HepG2 (cell line): ENCODE results near the gene GRAMD4. TPM values are rescaled to one million over a fixed set of nuclear protein-coding genes. Genes with fewer than 3 reads are reported as not detected.
A peak's percentile ranks its signal among the peaks of the same experiment; 100 is the strongest.

Experiments
- ARNTL ChIP-seq: sonication (generic); formaldehyde crosslinking; IDR thresholded peaks from 2 replicates; pipeline ENCODE4 v1.4.0; 2020; ENCODE audit warnings: mild to moderate bottlenecking, missing genetic modification reagents
- CBX2 ChIP-seq, 2 experiments: fragments of 200-600 bp in 1 of 2; sonication (generic); formaldehyde crosslinking in 1 of 2; IDR thresholded peaks; 2 replicates each; pipeline versions ENCODE4 v1.7.0 to v1.8.1; 2018 to 2022; ENCODE audit warnings: low read depth in 2 of 2, low read length in 1 of 2, mild to moderate bottlenecking in 1 of 2, missing genetic modification reagents in 1 of 2
- FOSL2 ChIP-seq: sonication (generic); formaldehyde crosslinking; IDR thresholded peaks from 2 replicates; pipeline ENCODE4 v1.4.0; 2020; ENCODE audit warnings: missing genetic modification reagents
- FOXC1 ChIP-seq: sonication (generic); formaldehyde crosslinking; IDR thresholded peaks from 2 replicates; pipeline ENCODE4 v1.8.0; 2022; ENCODE audit warnings: mild to moderate bottlenecking, missing genetic modification reagents, borderline replicate concordance
- FUBP1 ChIP-seq: sonication (generic); formaldehyde crosslinking; IDR thresholded peaks from 2 replicates; pipeline ENCODE4 v1.5.1; 2020; ENCODE audit warnings: missing genetic modification reagents, mild to moderate bottlenecking, borderline replicate concordance
- HNF4A ChIP-seq: sonication (generic); formaldehyde crosslinking; IDR thresholded peaks from 2 replicates; pipeline ENCODE4 v1.4.0; 2020; ENCODE audit warnings: missing genetic modification reagents
- HOXA3 ChIP-seq: sonication (generic); formaldehyde crosslinking; IDR thresholded peaks from 2 replicates; pipeline ENCODE4 v1.5.0; 2020; ENCODE audit warnings: missing genetic modification reagents
- LBX2 ChIP-seq: sonication (generic); formaldehyde crosslinking; IDR thresholded peaks from 2 replicates; pipeline ENCODE4 v1.5.0; 2020; ENCODE audit warnings: missing genetic modification reagents, mild to moderate bottlenecking, borderline replicate concordance
- MAF1 ChIP-seq: sonication (generic); formaldehyde crosslinking; IDR thresholded peaks from 2 replicates; pipeline ENCODE4 v1.5.0; 2020; ENCODE audit warnings: missing genetic modification reagents, borderline replicate concordance
- MEIS1 ChIP-seq: sonication (generic); formaldehyde crosslinking; IDR thresholded peaks from 2 replicates; pipeline ENCODE4 v1.9.0; 2021; ENCODE audit warnings: mild to moderate bottlenecking, missing genetic modification reagents, moderate library complexity, borderline replicate concordance
- NR2F6 ChIP-seq, 2 experiments: IDR thresholded peaks; 2 replicates each; pipeline ENCODE4 v1.6.1; 2016; ENCODE audit warnings: antibody characterized with exemption in 1 of 2, mild to moderate bottlenecking in 1 of 2
- SP4 ChIP-seq: sonication (generic); formaldehyde crosslinking; IDR thresholded peaks from 2 replicates; pipeline ENCODE4 v1.8.1; 2023; ENCODE audit warnings: mild to moderate bottlenecking, missing genetic modification reagents
- YY1 ChIP-seq: IDR thresholded peaks from 2 replicates; pipeline ENCODE4 v1.6.1; 2011; ENCODE audit warnings: low read length, low read depth, moderate library complexity, mild to moderate bottlenecking; ENCODE audit not compliant: insufficient read depth, insufficient replicate concordance
- ZNF276 ChIP-seq: sonication (generic); formaldehyde crosslinking; IDR thresholded peaks from 2 replicates; pipeline ENCODE4 v1.4.0; 2020; ENCODE audit warnings: mild to moderate bottlenecking, low read depth, missing genetic modification reagents
- ZNF3 ChIP-seq: IDR thresholded peaks from 2 replicates; pipeline ENCODE4 v1.7.0; 2017; ENCODE audit warnings: inconsistent platforms
- ZNF614 ChIP-seq: IDR thresholded peaks from 2 replicates; pipeline ENCODE4 v1.6.1; 2018; ENCODE audit warnings: missing biosample characterization, missing genetic modification reagents, inconsistent platforms, borderline replicate concordance
- polyA plus RNA-seq, 8 experiments: library from polyadenylated mRNA; depleted of rRNA in 3 of 8; stranded (reverse) in 7 of 8; unstranded in 1 of 8; fragments of >200 nt; fragmentation: Illumina TruSeq in 4 of 8; extraction: Trizol in 4 of 8; gene quantifications; 2 replicates each; pipeline versions ENCODE4 v1.2.1 to v1.2.3, GENCODE V29; 2011 to 2016; ENCODE audit warnings: low read depth in 4 of 8, missing spikeins in 1 of 8, mixed read lengths in 1 of 8; ENCODE audit not compliant: insufficient read depth in 1 of 8
- total RNA-seq, 5 experiments: library from RNA; depleted of rRNA; stranded (reverse); fragments of >200 nt; fragmentation: Illumina TruSeq; extraction: Trizol; gene quantifications; 2 replicates each; pipeline ENCODE4 v1.2.3, GENCODE V29; 2016; ENCODE audit warnings: low read depth in 1 of 5
- TF ChIP-seq, protein P1 (sequence below): sonication (generic); formaldehyde crosslinking; IDR thresholded peaks from 2 replicates; pipeline ENCODE4 v1.4.0; 2020; ENCODE audit warnings: low read depth, mild to moderate bottlenecking, missing genetic modification reagents
- TF ChIP-seq, protein P2 (sequence below): sonication (generic); formaldehyde crosslinking; IDR thresholded peaks from 2 replicates; pipeline ENCODE4 v1.4.0; 2020; ENCODE audit warnings: missing genetic modification reagents
- TF ChIP-seq, protein P3 (sequence below): sonication (generic); formaldehyde crosslinking; IDR thresholded peaks from 2 replicates; pipeline ENCODE4 v1.9.0; 2022; ENCODE audit warnings: missing genetic modification reagents, mild to moderate bottlenecking, borderline replicate concordance

The GRAMD4 gene
- total and polyA plus RNA-seq, 2 of the 13 experiments (the other 11 are each of a cell fraction or from before 2014, with no cell fraction given), result 15.2 to 15.7 TPM

DNA sequence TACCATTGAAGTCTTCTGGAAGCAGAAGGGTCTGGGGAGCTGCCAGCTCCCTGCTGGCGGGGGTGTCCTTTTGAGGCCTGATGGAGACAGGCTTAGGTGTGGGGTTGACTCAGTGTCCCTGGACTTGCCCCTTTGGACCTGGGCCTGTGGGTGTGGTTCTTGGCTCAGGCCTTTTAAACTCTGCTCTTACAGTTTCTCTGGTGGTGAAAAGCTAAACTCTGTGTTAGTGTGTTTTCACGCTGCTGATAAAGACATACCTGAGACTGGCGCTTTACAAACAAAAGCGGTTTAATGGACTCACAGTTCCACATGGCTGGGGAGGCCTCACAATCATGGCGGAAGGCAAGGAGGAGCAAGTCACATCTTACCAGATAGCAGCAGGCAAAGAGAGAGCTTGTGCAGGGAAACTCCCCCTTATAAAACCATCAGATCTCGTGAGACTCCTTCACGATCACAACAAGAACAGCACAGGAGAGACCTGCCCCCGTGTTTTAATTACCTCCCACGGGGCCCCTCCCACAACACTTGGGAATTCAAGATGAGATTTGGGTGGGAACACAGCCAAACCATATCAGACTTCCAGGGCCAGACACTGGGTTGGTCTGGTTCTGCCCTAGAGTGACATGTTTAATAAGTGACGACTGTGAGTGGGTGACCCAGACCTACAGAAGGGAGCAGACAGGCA, 26.5 kb downstream of the GRAMD4 start (continued):
- TF ChIP-seq FUBP1 (CRISPR knock-in tag) (no peak), YY1 (peak; percentile 22), ZNF276 (no peak), MEIS1 (CRISPR knock-in tag) (no peak), NR2F6 (IDR thresholded peaks at IDR 0.05) (no peak), NR2F6 (CRISPR knock-in tag; IDR thresholded peaks at IDR 0.05) (peak; percentile 26; the same call in 1 of the 2 replicates), FOXC1 (no peak), FOSL2 (CRISPR knock-in tag) (peak; percentile 44; the same call in 1 of the 2 replicates), HOXA3 (CRISPR knock-in tag) (peak; percentile 11; the same call in 1 of the 2 replicates), LBX2 (no peak), ZNF3 (CRISPR knock-in tag) (no peak), CBX2 (IDR thresholded peaks at IDR 0.05; ENCODE audit: low read depth, low read length) (no peak), CBX2 (CRISPR knock-in tag; IDR thresholded peaks at IDR 0.05; ENCODE audit: low read depth) (no peak), ARNTL (CRISPR knock-in tag) (no peak), MAF1 (CRISPR knock-in tag) (no peak), SP4 (CRISPR knock-in tag) (no peak), HNF4A (CRISPR knock-in tag) (peak; percentile 63), ZNF614 (CRISPR knock-in tag) (no peak)
- TF ChIP-seq, protein P1, sequence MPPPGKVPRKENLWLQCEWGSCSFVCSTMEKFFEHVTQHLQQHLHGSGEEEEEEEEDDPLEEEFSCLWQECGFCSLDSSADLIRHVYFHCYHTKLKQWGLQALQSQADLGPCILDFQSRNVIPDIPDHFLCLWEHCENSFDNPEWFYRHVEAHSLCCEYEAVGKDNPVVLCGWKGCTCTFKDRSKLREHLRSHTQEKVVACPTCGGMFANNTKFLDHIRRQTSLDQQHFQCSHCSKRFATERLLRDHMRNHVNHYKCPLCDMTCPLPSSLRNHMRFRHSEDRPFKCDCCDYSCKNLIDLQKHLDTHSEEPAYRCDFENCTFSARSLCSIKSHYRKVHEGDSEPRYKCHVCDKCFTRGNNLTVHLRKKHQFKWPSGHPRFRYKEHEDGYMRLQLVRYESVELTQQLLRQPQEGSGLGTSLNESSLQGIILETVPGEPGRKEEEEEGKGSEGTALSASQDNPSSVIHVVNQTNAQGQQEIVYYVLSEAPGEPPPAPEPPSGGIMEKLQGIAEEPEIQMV (CRISPR knock-in tag), result no peak
- TF ChIP-seq, protein P2, sequence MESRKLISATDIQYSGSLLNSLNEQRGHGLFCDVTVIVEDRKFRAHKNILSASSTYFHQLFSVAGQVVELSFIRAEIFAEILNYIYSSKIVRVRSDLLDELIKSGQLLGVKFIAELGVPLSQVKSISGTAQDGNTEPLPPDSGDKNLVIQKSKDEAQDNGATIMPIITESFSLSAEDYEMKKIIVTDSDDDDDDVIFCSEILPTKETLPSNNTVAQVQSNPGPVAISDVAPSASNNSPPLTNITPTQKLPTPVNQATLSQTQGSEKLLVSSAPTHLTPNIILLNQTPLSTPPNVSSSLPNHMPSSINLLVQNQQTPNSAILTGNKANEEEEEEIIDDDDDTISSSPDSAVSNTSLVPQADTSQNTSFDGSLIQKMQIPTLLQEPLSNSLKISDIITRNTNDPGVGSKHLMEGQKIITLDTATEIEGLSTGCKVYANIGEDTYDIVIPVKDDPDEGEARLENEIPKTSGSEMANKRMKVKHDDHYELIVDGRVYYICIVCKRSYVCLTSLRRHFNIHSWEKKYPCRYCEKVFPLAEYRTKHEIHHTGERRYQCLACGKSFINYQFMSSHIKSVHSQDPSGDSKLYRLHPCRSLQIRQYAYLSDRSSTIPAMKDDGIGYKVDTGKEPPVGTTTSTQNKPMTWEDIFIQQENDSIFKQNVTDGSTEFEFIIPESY (CRISPR knock-in tag), result peak; percentile 96
- TF ChIP-seq, protein P3, sequence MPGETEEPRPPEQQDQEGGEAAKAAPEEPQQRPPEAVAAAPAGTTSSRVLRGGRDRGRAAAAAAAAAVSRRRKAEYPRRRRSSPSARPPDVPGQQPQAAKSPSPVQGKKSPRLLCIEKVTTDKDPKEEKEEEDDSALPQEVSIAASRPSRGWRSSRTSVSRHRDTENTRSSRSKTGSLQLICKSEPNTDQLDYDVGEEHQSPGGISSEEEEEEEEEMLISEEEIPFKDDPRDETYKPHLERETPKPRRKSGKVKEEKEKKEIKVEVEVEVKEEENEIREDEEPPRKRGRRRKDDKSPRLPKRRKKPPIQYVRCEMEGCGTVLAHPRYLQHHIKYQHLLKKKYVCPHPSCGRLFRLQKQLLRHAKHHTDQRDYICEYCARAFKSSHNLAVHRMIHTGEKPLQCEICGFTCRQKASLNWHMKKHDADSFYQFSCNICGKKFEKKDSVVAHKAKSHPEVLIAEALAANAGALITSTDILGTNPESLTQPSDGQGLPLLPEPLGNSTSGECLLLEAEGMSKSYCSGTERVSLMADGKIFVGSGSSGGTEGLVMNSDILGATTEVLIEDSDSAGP (CRISPR knock-in tag), result no peak
